K562 (cell line): ENCODE data around the gene DNPEP. TPM values are rescaled to one million over a fixed set of nuclear protein-coding genes. Genes with fewer than 3 reads are reported as not detected.

Source experiments
- ATAC-seq: fragments of 200-7000 bp; cut with Tn5 transposase; 3 replicates; pipeline ENCODE4 v1.9.1; 2020; ENCODE audit warnings: moderate library complexity
- BruUV-seq: library from RNA; stranded (reverse); fragments of 400-500 nt; replicated peaks from 2 replicates; lab custom pipeline; 2021; lab: Mats Ljungman, UMichigan
- CTCF ChIA-PET: fragments of 300-600 bp; formaldehyde crosslinking; extraction: SDS; loops from one replicate; lab custom pipeline; 2021; ENCODE audit warnings: low intra/inter-chr PET ratio; lab: Yijun Ruan, JAX
- POLR2A ChIA-PET: fragments of 300-600, 350-650 bp; sonication (Branson Sonifier 250); formaldehyde crosslinking; extraction: SDS; loops from one replicate; lab custom pipeline; 2021; ENCODE audit warnings: antibody characterized with exemption, inconsistent platforms; lab: Yijun Ruan, JAX
- DNase-seq, 4 experiments: peaks; one replicate each; pipeline versions ENCODE4 v3.0.0 to v3.0.0-alpha.2; 2011 to 2018; ENCODE audit warnings: low spot score in 3 of 4, mixed read lengths in 3 of 4; ENCODE audit errors: extremely low read depth in 1 of 4
- FAIRE-seq: peaks from 2 replicates; lab custom pipeline; 2011; peaks lifted over from hg19 to GRCh38; lab: Jason Lieb, UNC
- H2AFZ ChIP-seq: 2 replicates; pipeline ENCODE4 v1.6.0; 2011; ENCODE audit warnings: low read depth, low read length, control low read depth, inconsistent platforms
- H3K27ac ChIP-seq: fragments of 200-600 bp; 3 replicates; pipeline ENCODE4 v1.8.0; 2011; ENCODE audit warnings: low read depth, mild to moderate bottlenecking, control low read depth, inconsistent platforms, low read length, moderate library complexity, mixed read lengths; ENCODE audit errors: extremely low read depth
- H3K27me3 ChIP-seq, 2 experiments: fragments of 300-600 bp in 1 of 2; 2 replicates in 1 of 2; 3 replicates in 1 of 2; pipeline versions ENCODE4 v1.6.0 to v1.8.0; 2011; ENCODE audit warnings: inconsistent platforms in 2 of 2, low read length in 2 of 2, mild to moderate bottlenecking in 1 of 2, mixed read lengths in 1 of 2, moderate library complexity in 1 of 2; ENCODE audit not compliant: control insufficient read depth in 2 of 2, insufficient read depth in 2 of 2
- H3K36me3 ChIP-seq: fragments of 300-600 bp; 3 replicates; pipeline ENCODE4 v1.8.0; 2011; ENCODE audit warnings: mild to moderate bottlenecking, low read length, inconsistent platforms; ENCODE audit not compliant: control insufficient read depth, insufficient read depth
- H3K4me1 ChIP-seq, 2 experiments: fragments of 200-600 bp in 1 of 2; replicated peaks in 1 of 2; 2 replicates in 1 of 2; 3 replicates in 1 of 2; pipeline versions ENCODE4 v1.5.1 to v1.8.0; 2011; ENCODE audit warnings: inconsistent platforms in 2 of 2, low read length in 2 of 2, mild to moderate bottlenecking in 1 of 2, mixed read lengths in 1 of 2, moderate library complexity in 1 of 2; ENCODE audit not compliant: control insufficient read depth in 2 of 2, insufficient read depth in 2 of 2
- H3K4me2 ChIP-seq: 2 replicates; pipeline ENCODE4 v1.6.1; 2011; ENCODE audit warnings: low read length, control low read depth, inconsistent platforms, mixed read lengths; ENCODE audit not compliant: insufficient read depth
- H3K4me3 ChIP-seq: fragments of 200-600 bp; sonication (generic), shearing (Covaris generic); 2 replicates; pipeline ENCODE4 v1.5.1; 2016; ENCODE audit warnings: control low read depth, inconsistent platforms
- H3K79me2 ChIP-seq: fragments of 200-600 bp; 3 replicates; pipeline ENCODE4 v1.8.0; 2011; ENCODE audit warnings: low read length, inconsistent platforms; ENCODE audit not compliant: control insufficient read depth, insufficient read depth
- H3K9ac ChIP-seq, 2 experiments: 2 replicates each; pipeline versions ENCODE4 v1.6.0 to v1.6.1; 2011; ENCODE audit warnings: low read depth in 2 of 2, low read length in 2 of 2, control low read depth in 1 of 2, inconsistent platforms in 1 of 2, mild to moderate bottlenecking in 1 of 2, mixed read lengths in 1 of 2; ENCODE audit not compliant: insufficient read depth in 1 of 2
- H3K9me1 ChIP-seq: one replicate; pipeline ENCODE4 v1.6.0; 2011; ENCODE audit warnings: inconsistent platforms, mild to moderate bottlenecking, low read length, moderate library complexity; ENCODE audit not compliant: control insufficient read depth, insufficient read depth
- H3K9me3 ChIP-seq: replicated peaks from 2 replicates; pipeline ENCODE4 v1.5.1; 2011; ENCODE audit warnings: low read depth, low read length, inconsistent platforms; ENCODE audit not compliant: control insufficient read depth, insufficient read depth
- H4K20me1 ChIP-seq: replicated peaks from 2 replicates; pipeline ENCODE4 v1.6.1; 2011; ENCODE audit warnings: low read length, inconsistent platforms, mixed read lengths; ENCODE audit not compliant: control insufficient read depth, insufficient read depth
- MGA ChIP-seq: fragments of 450-650 bp; IDR thresholded peaks from 2 replicates; pipeline ENCODE4 v1.6.1; 2016; ENCODE audit warnings: mild to moderate bottlenecking, moderate library complexity
- RBFOX2 ChIP-seq: fragments of 200-400 bp; formaldehyde crosslinking; IDR thresholded peaks from 2 replicates; pipeline ENCODE4 v1.6.1; 2017; ENCODE audit warnings: low read depth, mild to moderate bottlenecking, low read length, moderate library complexity
- ZNF717 ChIP-seq: fragments of 250-450 bp; sonication (Bioruptor Pico); IDR thresholded peaks from 2 replicates; pipeline ENCODE4 v1.5.0; 2021
- ZNF785 ChIP-seq: fragments of 250-450 bp; sonication (Bioruptor Pico); IDR thresholded peaks from 2 replicates; pipeline ENCODE4 v1.4.0; 2020; ENCODE audit warnings: mild to moderate bottlenecking
- WGBS: fragments of 100-300 bp; shearing (Covaris generic); methylation state at CpG from one replicate; pipeline ENCODE4 v1.1.6; 2016; ENCODE audit warnings: low coverage, mixed read lengths; ENCODE audit not compliant: insufficient coverage; ENCODE audit errors: missing lambda C conversion rate; 5-methylcytosine and 5-hydroxymethylcytosine counted together
- in situ Hi-C: fragments of 300-500 bp; cut with MboI; formaldehyde crosslinking; loops from 4 replicates; pipeline ENCODE4 v1.15.0; 2018; ENCODE audit warnings: inconsistent platforms, mixed read lengths
- intact Hi-C: fragments of 100-400 bp; cut with micrococcal nuclease; formaldehyde crosslinking; loops from 2 replicates; pipeline ENCODE4 v1.14.2; 2022
- polyA plus RNA-seq, 8 experiments: library from polyadenylated mRNA; depleted of rRNA in 4 of 8; stranded (reverse) in 5 of 8; unstranded in 3 of 8; fragments of >200 nt; fragmentation: Nextera tagmentation in 2 of 8; fragmentation: Illumina TruSeq in 1 of 8; extraction: Ambion mirVana in 2 of 8; extraction: Trizol in 1 of 8; gene quantifications; 2 replicates each; pipeline versions ENCODE4 v1.2.1 to v1.2.3, GENCODE V29; 2011 to 2014; ENCODE audit warnings: inconsistent platforms in 1 of 8, missing spikeins in 1 of 8
- total RNA-seq, 7 experiments: library from RNA; depleted of rRNA in 6 of 7; stranded (reverse); fragments of >200 nt in 6 of 7; fragmentation: Illumina TruSeq in 2 of 7; extraction: Trizol in 2 of 7; gene quantifications; 2 replicates each; pipeline versions ENCODE4 v1.2.1 to v1.2.3, GENCODE V29; 2011 to 2021; ENCODE audit warnings: low replicate concordance in 1 of 7

Gene DNPEP
- total and polyA plus RNA-seq, 9 of the 15 experiments (the other 6 are each of a cell fraction or from before 2014, with no cell fraction given) = 34.6 to 71.4 (median 45.5) TPM

GRCh38 chr2:219385958-219386520 lies 1.7 kb downstream of the DNPEP start:
- Histone ChIP-seq H3K9ac (peak overlapping the region in 1 of 2 experiments; percentile 64; a peak in 1 of 4 replicates), H3K4me3 (no peak overlapping the region), H2AFZ (no peak overlapping the region), H3K9me3 (no peaks in the 10 kb centered on the region), H3K9me1 (peaks cover 10% of the 10 kb centered on the region), H3K36me3 (peaks cover 55% of the 10 kb centered on the region; the same call in 2 of the 3 replicates), H3K79me2 (peaks cover 10% of the 10 kb centered on the region), H3K4me2 (peak overlapping the region; percentile 85; the same call in 1 of the 2 replicates), H3K27me3 (no peaks in the 10 kb centered on the region), H4K20me1 (no peaks in the 10 kb centered on the region), H3K27ac (no peak overlapping the region), H3K4me1 (peaks cover 17 to 37% of the 10 kb centered on the region in 2 experiments; a peak in 4 of 5 replicates)
- ChIA-PET CTCF (no interaction called here), POLR2A (interaction anchor here (0.9 kb wide), 1 partner anchor 17 kb away, joined by 5 read pairs; no protein-coding TSS in a partner anchor)
- intact Hi-C loops = no loop called here
- no peak for TF ChIP-seq ZNF785 (CRISPR knock-in tag)
- peak; percentile 36; the same call in 1 of the 2 replicates for TF ChIP-seq RBFOX2
- TF ChIP-seq MGA = no peak
- TF ChIP-seq ZNF717 (CRISPR knock-in tag) = no peak
- ATAC-seq (no peak), DNase-seq (no peak), FAIRE-seq (no peak)
- WGBS = 97% methylated on average over 8 of the region's 19 CpGs
- in situ Hi-C loops = no loop called here
- no TSS peak for BruUV-seq
